Gastroesophageal sphincter (tissue), 4 donors: ENCODE results near the gene SCYGR8. TPM values are rescaled to one million over a fixed set of nuclear protein-coding genes. Genes with fewer than 3 reads are reported as not detected.

Source experiments
- ATAC-seq: fragments of 150-250 bp; one replicate; pipeline ENCODE4 v1.9.1; 2016; ENCODE audit warnings: mild to moderate bottlenecking, moderate library complexity
- H3K27ac ChIP-seq, 4 donors: fragments of 200-600 bp; sonication (generic) in 3 of 4; 1 replicate in 3 of 4; 2 replicates in 1 of 4; pipeline ENCODE4 v1.5.1; 2016 to 2019
- H3K27me3 ChIP-seq: fragments of 200-600 bp; sonication (generic); one replicate; pipeline ENCODE4 v1.5.1; 2019
- H3K36me3 ChIP-seq, 2 donors: fragments of 200-600 bp; sonication (generic); one replicate each; pipeline ENCODE4 v1.5.1; 2019; ENCODE audit warnings: control low read depth in 1 of 2
- H3K4me1 ChIP-seq, 3 donors: fragments of 200-600 bp; sonication (generic); 1 replicate in 2 of 3; 2 replicates in 1 of 3; pipeline ENCODE4 v1.5.1; 2016 to 2019; ENCODE audit warnings: control low read depth in 2 of 3
- H3K4me3 ChIP-seq, 2 donors: fragments of 200-600 bp; sonication (generic); one replicate each; pipeline ENCODE4 v1.5.1; 2019; ENCODE audit warnings: mild to moderate bottlenecking in 1 of 2, moderate library complexity in 1 of 2
- H3K9me3 ChIP-seq, 3 donors: fragments of 200-600 bp; sonication (generic); one replicate each; pipeline ENCODE4 v1.5.1; 2017 to 2019; ENCODE audit warnings: control low read depth in 2 of 3
- EP300 ChIP-seq: sonication (generic); formaldehyde crosslinking; IDR thresholded peaks from one replicate; pipeline ENCODE4 v1.6.1; 2017; ENCODE audit warnings: antibody characterized with exemption, mild to moderate bottlenecking
- POLR2A ChIP-seq, 2 donors: fragments of 450-650 bp; IDR thresholded peaks; one replicate each; pipeline ENCODE4 v1.6.1; 2017; ENCODE audit warnings: antibody characterized with exemption in 2 of 2, mild to moderate bottlenecking in 2 of 2, moderate library complexity in 1 of 2
- POLR2AphosphoS5 ChIP-seq: sonication (generic); formaldehyde crosslinking; IDR thresholded peaks from one replicate; pipeline ENCODE4 v1.6.1; 2017; ENCODE audit warnings: antibody characterized with exemption
- WGBS, 2 donors: methylation state at CpG; one replicate each; pipeline ENCODE4 v1.1.5; 2018; ENCODE audit warnings: low coverage in 1 of 2; 5-methylcytosine and 5-hydroxymethylcytosine counted together
- total RNA-seq, 4 donors: library from RNA; depleted of rRNA; stranded (reverse); fragments of >200 nt; gene quantifications; one replicate each; pipeline ENCODE4 v1.1.0, GENCODE V29; 2016
- TF ChIP-seq, protein P1 (sequence below), 4 experiments: fragments of 200-600 bp in 2 of 4; fragments of 450-650 bp in 2 of 4; sonication (generic) in 1 of 4; IDR thresholded peaks; one replicate each; pipeline ENCODE4 v1.5.1; 2017 to 2019; ENCODE audit warnings: antibody characterized with exemption in 4 of 4, mild to moderate bottlenecking in 2 of 4, moderate library complexity in 2 of 4

The SCYGR8 gene
- total RNA-seq, 4 donors from 2014 or later, result not detected

- 79% methylated on average over 4 of the region's 5 CpGs; no CpG with 5 or more reads in 1 of the 2 donors for WGBS, 2 donors
- TF ChIP-seq POLR2A (IDR thresholded peaks at IDR 0.05) (no peak), POLR2AphosphoS5 (no peak), EP300 (no peak)
- TF ChIP-seq, protein P1, sequence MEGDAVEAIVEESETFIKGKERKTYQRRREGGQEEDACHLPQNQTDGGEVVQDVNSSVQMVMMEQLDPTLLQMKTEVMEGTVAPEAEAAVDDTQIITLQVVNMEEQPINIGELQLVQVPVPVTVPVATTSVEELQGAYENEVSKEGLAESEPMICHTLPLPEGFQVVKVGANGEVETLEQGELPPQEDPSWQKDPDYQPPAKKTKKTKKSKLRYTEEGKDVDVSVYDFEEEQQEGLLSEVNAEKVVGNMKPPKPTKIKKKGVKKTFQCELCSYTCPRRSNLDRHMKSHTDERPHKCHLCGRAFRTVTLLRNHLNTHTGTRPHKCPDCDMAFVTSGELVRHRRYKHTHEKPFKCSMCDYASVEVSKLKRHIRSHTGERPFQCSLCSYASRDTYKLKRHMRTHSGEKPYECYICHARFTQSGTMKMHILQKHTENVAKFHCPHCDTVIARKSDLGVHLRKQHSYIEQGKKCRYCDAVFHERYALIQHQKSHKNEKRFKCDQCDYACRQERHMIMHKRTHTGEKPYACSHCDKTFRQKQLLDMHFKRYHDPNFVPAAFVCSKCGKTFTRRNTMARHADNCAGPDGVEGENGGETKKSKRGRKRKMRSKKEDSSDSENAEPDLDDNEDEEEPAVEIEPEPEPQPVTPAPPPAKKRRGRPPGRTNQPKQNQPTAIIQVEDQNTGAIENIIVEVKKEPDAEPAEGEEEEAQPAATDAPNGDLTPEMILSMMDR (IDR thresholded peaks at IDR 0.05), result no peak
- no peak overlapping the region for H3K4me3 ChIP-seq
- no peak for ATAC-seq
- no peaks in the 10 kb centered on the region for H3K4me1 ChIP-seq
- H3K36me3 ChIP-seq, result no peaks in the 10 kb centered on the region
- no peak overlapping the region for H3K27ac ChIP-seq
- H3K27me3 ChIP-seq, result no peaks in the 10 kb centered on the region
- no peaks in the 10 kb centered on the region for H3K9me3 ChIP-seq
Observed at GRCh38 chr2:227772197-227772661, 26.5 kb downstream of the SCYGR8 start.

DNA sequence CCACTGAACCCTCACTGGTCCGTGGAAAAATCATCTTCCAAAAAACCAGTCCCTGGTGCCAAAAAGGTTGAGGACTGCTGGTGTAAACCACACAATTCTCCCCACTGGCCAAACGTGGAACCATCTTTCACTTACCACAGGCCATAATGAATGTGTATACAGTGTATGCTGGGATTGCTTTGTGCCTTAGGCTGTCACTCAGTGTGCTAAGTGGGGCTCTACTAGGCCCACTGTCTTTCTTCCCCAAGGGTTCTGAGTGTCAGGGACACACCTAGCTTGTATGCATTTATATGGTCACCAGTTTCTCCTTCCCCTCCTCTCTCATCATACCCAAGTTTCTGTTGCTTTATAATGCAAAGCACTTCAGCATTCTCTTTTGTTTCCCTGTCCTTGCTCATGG lies 27.2 kb downstream of the SCYGR8 start:
- WGBS, 2 donors, result 24 to 38% methylated on average over 2 of the region's 2 CpGs
- no peaks in the 10 kb centered on the region for H3K4me1 ChIP-seq
- TF ChIP-seq, protein P1 (IDR thresholded peaks at IDR 0.05), result no peak
- TF ChIP-seq EP300, result no peak
- no peak for TF ChIP-seq POLR2AphosphoS5
- no peak for TF ChIP-seq POLR2A (IDR thresholded peaks at IDR 0.05)
- H3K27me3 ChIP-seq, result no peaks in the 10 kb centered on the region
- ATAC-seq, result no peak
- H3K4me3 ChIP-seq, result no peak overlapping the region
- no peaks in the 10 kb centered on the region for H3K9me3 ChIP-seq
- H3K36me3 ChIP-seq, result no peaks in the 10 kb centered on the region
- H3K27ac ChIP-seq, result no peak overlapping the region

DNA sequence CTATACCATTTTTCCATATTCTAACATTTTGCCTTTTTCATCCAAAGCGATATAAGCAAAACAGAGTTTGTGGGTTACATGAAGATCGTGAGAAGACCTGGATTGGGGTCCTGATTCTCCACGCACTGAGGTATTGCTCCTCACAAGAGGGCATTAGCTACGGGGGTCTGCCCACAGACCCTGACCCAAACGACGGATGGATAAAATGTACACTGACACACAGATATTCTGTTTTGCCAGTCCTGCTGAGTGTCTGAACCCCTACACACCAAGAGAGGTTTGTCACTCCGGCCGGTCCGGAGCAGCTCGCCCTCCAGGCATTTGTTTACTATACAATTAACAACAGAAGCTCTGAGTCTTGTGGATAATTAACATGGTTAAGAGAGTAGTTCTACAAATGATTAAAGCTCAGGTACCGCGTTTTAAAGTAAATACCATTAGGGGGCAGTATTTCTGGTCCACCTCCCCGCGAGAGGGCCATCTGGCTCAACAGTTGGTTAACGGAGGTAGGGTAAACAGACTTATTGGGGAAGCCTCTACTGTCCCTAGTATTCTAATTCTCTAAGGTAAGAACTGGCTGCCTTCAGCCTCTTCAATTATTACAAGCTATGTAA lies 28.4 kb downstream of the SCYGR8 start:
- Histone ChIP-seq H3K9me3 (no peaks in the 10 kb centered on the region), H3K4me1 (no peaks in the 10 kb centered on the region), H3K27ac (no peak overlapping the region), H3K4me3 (no peak overlapping the region), H3K27me3 (no peaks in the 10 kb centered on the region), H3K36me3 (no peaks in the 10 kb centered on the region)
- 7 to 47% methylated on average over 2 to 12 of the region's 15 CpGs for WGBS, 2 donors
- no peak for TF ChIP-seq POLR2A (IDR thresholded peaks at IDR 0.05)
- TF ChIP-seq, protein P1 (IDR thresholded peaks at IDR 0.05), result no peak
- TF ChIP-seq EP300, result no peak
- no peak for ATAC-seq

DNA sequence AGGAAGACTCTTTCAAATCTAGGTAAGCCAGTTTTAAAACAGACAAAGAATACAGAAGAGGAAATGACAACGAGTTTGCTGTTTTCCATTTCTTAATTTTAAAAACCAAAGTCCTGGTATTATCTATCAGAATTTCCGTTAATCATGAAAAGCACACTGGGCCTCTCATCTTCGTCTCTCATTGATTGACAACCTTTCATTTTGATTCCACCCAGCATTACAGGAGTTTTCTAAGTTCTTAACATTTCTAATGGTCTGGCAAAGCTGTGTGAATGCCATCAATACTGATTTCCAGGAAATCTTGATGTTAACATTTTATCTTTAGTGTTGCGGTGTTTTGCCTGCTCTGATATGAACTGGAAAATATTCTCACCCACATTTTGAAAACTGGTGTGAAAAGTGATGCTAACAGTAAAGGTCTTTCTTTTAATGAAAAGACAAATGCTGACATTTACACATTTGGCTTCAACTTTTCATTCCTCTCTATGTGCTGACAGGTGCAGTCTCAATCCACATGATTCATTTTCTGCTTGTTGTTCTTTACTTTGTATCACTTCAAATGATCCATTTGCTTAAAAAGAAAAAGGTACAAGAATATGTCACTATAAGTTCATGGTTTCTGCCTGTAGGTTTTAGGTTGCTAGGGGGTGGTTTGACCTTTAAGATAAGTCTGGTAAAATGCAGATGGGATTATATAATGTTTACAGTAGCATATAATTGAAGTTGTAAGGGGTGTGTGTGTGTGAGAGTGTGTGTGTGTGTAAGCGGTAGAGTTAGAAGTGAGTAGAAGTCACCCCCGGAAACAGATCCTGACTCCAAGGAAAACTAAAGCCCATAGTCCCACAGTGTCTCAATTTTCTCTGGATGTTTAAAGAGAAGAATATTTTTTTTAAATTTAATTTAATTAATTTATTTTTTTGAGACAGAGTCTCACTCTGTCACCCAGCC lies 29.5 kb downstream of the SCYGR8 start:
- Histone ChIP-seq H3K27ac (no peak overlapping the region), H3K4me1 (no peaks in the 10 kb centered on the region), H3K4me3 (no peak overlapping the region), H3K36me3 (no peaks in the 10 kb centered on the region), H3K27me3 (no peaks in the 10 kb centered on the region), H3K9me3 (no peaks in the 10 kb centered on the region)
- no peak for TF ChIP-seq POLR2A (IDR thresholded peaks at IDR 0.05)
- ATAC-seq, result no peak
- WGBS, 2 donors, result 72 to 86% methylated on average over 6 of the region's 6 CpGs

DNA sequence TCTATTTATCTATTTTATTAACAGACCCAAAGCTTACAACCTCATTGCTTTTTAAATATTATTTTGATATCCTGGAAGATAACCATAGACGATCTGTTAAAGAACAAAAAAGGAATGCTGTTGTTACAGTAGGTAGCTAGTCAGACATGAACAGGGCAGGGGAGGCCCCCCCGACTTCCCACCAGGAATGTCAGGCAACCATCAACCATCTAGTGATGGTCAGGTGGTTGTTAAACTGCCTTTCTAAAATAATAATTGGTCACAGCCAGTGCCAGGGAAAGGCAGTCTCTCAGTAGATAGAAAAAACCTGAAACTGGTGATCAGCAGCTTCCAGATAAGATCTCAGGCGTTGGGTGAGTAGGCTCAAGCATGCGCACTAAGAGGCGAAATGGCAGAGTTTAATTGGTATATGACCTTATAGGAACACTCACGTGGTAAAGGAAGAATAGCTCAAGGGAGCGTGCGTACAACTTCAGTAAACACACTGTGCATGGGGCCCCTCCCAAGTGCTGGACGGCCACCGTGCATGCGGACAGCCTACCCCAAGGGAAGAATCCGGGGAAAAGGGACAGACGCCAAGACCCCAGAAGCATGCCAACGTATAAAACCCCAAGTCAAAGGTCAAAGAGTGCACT lies 35.4 kb downstream of the SCYGR8 start:
- Histone ChIP-seq H3K4me3 (no peak overlapping the region), H3K27me3 (peaks cover 11% of the 10 kb centered on the region), H3K4me1 (no peaks in the 10 kb centered on the region), H3K27ac (no peak overlapping the region), H3K36me3 (no peaks in the 10 kb centered on the region), H3K9me3 (no peaks in the 10 kb centered on the region)
- no peak for ATAC-seq
- WGBS, 2 donors, result 49 to 82% methylated on average over 7 to 12 of the region's 14 CpGs
- TF ChIP-seq POLR2A (IDR thresholded peaks at IDR 0.05), result no peak
- TF ChIP-seq, protein P1 (IDR thresholded peaks at IDR 0.05), result no peak
- TF ChIP-seq POLR2AphosphoS5, result no peak
- TF ChIP-seq EP300, result no peak
